Renal cortical epithelial cell (primary cell): ENCODE measurements around the gene CBY2. TPM values are rescaled to one million over a fixed set of nuclear protein-coding genes. Genes with fewer than 3 reads are reported as not detected.
"Not testable (repeated sequence)": the region's sequence is repeated elsewhere in the genome, so short reads cannot be mapped to it uniquely, and the experiment has no call there.

Experiments used
- DNase-seq: peaks from one replicate; pipeline ENCODE4 v3.0.0-alpha.2; 2011; ENCODE audit warnings: low read depth
- total RNA-seq: library from RNA; depleted of rRNA; stranded (reverse); fragments of >200 nt; gene quantifications from 2 replicates; pipeline ENCODE4 v1.2.3, GENCODE V29; 2014

CBY2 gene
- 0.05 TPM in 1 of 2 replicates, not detected in the other for total RNA-seq

- DNase-seq, result no peak
Measured at GRCh38 chr13:45702088-45702487, at the start of gene CBY2. Gene CBY2 (plus strand): TSS chr13:45702320. CDS start chr13:45702391, 71 bp downstream.

DNA sequence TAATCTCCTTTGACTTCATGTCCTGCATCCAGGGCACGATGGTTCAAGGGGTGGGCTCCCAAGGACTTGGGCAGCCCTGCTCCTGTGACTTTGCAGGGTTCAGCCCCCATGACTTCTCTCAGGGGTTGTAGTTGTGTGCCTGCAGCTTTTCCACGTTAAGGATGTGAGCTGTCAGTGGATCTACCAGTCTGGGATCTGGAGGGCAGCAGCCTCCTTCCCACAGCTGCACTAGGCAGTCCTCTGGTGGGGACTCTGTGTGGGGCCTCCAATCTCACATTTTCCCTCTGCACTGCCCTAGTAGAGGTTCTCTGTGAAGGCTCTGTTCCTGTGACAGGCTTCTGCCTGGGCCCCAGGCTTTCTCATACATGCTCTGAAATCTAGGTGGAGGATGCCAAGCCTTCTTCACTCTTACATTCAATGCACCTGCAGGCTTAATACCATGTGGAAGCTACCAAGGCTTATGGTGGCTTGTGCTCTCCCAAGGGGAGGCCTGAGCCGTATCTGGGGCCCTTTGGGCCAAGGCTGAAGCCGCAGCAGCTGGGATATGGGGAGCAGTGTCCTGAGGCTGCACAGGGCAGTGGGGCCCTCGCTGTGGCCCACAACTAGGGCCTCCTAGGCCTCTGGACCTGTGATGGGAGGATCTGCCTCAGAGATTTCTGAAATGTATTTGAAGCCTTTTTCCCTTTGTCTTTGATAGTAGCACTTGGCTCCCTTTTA, 47.3 kb upstream of the CBY2 start:
- DNase-seq, result no peak

DNA sequence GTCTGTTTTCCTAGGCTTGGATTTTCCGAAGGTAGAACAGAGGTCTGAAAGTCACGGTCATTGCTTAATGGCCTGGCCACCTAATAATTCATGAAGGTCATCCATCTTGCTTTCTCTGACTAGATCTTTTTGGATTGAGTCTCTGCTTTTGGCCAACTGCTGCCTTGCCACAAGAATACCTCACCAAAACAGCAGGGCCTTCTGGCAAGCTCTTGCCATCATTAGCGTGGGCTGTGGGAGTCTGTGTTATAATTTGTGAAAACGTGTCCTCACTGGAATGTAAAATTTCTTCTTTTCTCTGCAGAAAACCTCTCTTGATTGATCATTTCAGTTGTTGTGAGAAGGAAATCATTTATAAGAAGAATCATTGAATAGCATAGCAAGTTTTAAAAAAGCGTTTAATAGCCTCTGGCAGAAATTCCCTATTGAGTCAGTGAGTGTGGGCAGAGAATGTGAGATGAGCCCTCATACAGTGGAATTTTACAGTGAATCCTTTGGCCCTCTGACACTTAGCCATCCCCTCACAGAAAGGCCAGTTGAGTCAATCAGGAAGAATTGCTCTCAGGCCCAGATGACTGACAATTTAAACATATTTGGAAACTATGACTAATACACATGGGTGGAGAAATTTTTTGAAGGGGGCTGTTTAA, 43.4 kb upstream of the CBY2 start:
- no peak for DNase-seq

DNA sequence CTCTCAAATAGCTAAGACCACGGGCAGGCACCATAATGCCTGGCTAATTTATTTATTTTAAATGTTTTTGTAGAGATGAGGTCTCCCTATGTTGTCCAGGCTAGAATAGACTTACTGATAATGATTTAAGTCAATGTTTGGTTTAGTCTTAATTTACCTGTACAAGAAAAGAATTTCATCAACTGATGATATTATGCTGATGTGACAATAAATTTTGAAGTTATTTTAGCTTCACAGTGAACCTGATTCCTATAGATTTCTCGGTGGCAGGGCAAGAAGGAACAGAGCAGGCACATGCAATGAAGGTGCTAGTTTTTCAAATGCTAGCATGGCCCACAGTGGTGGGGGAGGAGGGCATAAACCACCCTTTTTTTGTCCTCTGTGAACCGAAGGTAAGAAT, 42.6 kb upstream of the CBY2 start:
- DNase-seq, result no peak

DNA sequence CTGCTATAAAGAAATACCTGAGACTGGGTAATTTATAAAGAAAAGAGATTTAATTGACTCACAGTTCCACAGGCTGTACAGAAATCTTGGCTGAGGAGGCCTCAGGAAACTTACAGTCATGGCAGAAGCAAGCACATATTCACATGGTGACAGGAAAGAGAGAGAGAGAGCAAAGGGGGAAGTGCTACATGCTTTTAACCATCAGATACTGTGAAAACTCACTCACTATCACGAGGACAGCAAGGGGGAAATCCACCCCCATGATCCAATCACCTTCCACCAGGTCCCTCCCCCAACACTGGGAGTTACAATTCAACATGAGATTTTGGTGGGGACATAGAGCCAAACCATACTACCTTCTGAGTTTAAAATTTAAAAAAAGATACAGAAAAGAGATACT, 41.7 kb upstream of the CBY2 start:
- not testable (repeated sequence) for DNase-seq

GRCh38 chr13:45662162-45662561, 40.0 kb upstream of the CBY2 start:
- no peak for DNase-seq

GRCh38 chr13:45662903-45663302, 39.2 kb upstream of the CBY2 start:
- DNase-seq, result not testable (repeated sequence)

DNA sequence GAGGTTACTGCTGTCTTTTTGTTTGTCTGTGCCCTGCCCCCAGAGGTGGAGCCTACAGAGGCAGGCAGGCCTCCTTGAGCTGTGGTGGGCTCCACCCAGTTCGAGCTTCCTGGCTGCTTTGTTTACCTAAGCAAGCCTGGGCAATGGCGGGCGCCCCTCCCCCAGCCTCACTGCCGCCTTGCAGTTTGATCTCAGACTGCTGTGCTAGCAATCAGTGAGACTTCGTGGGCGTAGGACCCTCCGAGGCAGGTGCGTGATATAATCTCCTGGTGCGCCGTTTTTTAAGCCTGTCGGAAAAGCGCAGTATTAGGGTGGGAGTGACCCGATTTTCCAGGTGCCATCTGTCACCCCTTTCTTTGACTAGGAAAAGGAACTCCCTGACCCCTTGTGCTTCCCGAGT, 32.5 kb upstream of the CBY2 start:
- not testable (repeated sequence) for DNase-seq

DNA sequence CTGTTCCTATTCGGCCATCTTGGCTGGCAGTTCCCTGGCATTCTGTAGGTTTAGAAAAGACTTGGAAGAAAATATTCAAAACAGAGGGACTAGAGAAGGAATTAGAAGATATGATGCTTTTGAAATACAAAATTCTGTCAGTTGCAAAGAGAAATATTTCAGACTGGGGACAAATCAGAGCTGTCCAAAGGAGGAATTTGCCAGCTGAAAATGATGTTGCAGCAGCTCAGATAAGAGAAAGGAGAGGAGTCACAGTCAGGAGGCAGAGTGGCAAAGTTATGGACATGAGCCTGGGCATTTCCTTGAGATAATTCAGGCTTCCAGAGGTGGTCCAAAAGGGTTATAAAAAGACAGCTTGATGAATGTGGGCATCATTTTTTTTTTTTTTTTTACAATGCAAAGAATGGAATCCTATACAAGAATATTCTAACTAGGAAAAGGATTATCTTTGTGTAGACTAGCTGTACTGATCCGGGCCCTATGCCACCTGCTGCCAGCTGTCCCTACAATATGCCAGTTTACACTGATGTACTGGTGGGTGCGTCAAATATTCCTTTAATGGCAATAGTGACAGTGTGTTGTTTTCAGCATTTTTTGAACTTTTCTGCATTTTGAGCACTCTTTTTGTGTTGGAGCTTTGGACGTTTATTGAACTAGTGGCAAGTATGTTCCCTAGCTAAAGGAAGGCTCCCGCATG, 31.8 kb upstream of the CBY2 start:
- DNase-seq, result no peak

DNA sequence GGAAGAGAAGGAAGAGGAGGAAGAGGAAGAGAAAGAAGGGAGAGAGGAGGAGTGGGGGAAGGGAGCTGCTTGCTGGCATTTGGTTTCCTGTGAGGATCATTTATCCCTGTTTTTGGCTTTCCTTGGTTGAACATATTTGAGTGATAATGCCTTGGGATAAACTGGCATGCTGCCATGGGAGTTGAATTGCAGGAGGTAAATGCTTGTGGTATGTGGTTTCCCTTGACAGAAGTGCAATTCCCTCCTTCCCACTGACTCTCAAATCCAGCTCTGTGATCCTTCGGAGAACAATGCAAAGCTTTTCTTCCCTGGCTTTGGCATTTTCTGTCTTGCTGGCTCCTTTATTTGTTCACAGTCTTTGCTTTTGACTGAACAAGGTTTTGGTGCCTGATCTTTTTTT, 27.2 kb upstream of the CBY2 start:
- peak; percentile 96 for DNase-seq

- peak; percentile 34 for DNase-seq
Measured at GRCh38 chr13:45678282-45678681, 23.8 kb upstream of the CBY2 start.

- peak; percentile 42 for DNase-seq
Measured at GRCh38 chr13:45681113-45681512, 21.0 kb upstream of the CBY2 start.

GRCh38 chr13:45682494-45683008, 19.6 kb upstream of the CBY2 start:
- DNase-seq, result no peak

DNA sequence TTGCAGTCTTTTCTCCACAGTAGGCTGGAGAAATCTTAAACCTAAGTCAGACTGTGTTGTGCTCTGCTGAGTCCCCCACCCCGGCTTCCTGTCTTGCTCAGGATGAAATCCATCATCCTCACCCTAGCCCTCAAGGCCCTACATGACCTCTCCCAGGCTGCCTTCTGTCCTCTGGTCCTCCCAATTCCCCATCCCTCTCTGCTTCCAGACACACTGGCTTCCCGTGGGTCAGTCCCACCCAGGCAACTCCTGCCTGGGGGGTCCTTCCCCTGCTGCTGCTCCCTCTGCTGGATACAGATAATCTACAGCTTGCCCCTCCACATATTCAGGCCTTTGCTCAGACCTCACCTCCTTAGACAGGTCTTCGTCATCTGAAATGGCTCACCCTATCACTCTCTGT, 18.4 kb upstream of the CBY2 start:
- DNase-seq, result no peak

DNA sequence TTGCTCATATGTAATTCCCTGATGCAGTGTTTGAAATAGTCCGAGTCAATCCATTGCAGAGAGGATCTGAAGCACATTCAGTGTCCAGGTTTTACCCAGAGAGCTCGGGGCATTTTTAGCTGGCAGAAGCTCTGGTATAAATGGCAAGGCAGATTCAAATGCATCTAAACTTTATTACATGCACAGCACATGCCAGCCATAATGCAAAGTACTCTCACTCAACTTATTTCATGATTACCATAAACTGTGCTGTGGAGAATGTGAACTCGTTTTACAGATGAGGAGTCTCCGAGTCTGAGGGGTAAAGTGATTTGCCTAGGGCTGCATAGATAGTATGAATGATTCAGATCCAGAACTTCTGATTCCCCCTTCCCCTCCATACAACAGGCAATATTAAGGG, 13.5 kb upstream of the CBY2 start:
- no peak for DNase-seq

- peak; percentile 22 for DNase-seq
Measured at GRCh38 chr13:45690636-45691035, 11.5 kb upstream of the CBY2 start.

GRCh38 chr13:45691251-45691650, 10.9 kb upstream of the CBY2 start:
- no peak for DNase-seq

- no peak for DNase-seq
Measured at GRCh38 chr13:45691667-45692066, 10.5 kb upstream of the CBY2 start.

DNA sequence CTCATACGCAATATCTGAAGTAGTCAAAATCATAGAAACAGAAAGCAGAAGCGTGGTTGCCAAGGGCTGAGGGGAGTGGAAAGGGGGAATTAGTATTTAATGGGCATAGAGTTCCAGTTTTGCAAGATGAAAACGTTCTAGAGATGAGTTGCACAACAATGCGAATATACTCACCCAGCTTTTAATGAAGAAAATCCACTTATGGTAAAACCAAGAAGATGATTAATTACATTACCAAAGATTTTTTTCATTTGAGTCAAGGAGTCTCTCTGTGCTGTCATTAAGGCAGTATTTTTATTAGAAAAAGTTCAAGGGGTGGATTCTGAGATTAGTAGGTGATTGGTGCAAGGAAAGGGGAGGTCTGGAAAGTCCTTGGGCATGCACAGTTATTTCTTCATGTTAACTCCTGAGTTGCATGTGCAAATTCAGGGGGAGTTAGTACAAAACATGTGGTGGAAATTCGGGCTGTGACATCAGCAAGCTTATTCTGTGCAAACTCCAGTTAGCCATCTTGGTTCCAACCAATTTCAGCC, 6.9 kb upstream of the CBY2 start:
- DNase-seq, result no peak

DNA sequence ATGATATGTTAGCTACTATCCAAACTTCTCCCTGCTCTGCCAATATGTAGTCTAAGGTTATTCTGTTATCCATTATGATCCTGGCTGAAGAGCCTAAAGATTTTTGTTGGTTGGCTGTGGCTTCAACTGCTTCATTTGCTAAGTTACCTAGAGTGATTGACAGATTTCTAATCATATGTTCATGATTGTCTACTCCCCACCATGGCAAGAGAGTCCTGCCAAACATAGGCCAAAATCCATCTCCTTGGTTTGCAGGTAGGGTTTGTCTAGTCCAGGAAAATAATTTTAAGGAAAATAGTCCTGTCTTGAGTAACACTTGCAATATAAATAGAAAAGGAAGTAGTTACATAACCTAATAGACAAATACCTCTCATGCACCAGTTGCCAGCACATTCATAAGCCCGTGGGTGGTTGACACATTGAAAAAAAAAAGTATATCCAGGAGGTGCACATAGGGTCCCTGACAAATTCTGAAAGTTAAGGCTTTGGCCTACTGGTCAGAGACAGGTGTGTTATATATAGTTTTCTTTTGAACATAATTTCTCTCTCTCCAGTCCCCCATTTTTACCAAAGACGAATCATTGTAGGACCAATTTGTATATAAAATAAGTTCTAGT, 5.4 kb upstream of the CBY2 start:
- peak; percentile 49 for DNase-seq

DNA sequence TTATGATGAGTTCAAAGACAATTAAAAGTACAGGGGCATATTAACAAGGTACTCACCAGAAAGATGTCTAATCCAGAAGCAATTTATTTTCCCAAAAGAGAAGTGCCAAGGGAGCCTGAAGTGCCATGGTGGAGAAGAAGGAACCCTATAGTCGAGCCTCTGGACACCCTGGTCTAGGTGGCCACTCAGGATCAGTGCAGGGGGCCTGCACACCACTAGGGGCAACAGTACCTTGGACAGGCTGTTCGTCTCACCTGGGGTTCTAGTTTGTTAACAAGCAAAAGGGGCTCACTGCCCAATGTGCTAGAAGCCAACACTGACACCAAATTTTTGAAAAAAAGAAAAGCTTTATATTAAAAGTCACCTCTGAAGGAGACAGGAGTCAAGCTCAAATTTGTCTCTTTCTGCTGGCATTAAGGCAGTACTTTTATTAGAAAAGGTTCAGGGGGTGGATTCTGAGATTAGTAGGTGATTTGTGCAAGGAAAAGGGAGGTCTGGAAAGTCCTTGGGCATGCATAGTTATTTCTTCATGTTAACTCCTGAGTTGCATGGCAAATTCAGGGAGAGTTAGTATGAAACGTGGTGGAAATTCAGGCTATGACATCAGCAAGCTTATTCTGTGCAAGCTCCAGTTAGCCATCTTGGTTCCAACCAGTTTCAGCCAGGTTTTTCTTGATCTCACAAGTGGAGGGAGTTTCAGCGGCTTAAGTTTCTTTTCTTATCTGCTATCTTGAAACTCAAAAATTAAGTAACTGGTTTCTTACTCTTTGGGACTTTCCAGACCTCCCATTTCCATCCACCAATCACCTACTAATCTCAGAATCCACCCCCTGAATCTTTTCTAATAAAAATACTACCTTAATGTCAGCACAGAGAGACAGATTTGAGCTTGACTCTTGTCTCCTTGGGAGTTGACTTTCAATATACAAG, 884 bp upstream of the CBY2 start:
- no peak for DNase-seq
